ENCODE data around the gene UBE2L6. TPM values are rescaled to one million over a fixed set of nuclear protein-coding genes. Genes with fewer than 3 reads are reported as not detected.

UBE2L6 gene
- polyA plus RNA-seq, 1 donor, result 60.3 TPM

- H3K9me3 ChIP-seq (ENCODE audit: control insufficient read depth, low read depth, low read length), result no peaks in the 10 kb centered on the region
- no peaks in the 10 kb centered on the region for H3K4me1 ChIP-seq (ENCODE audit: control insufficient read depth, insufficient read depth, low read length)
- H3K36me3 ChIP-seq (ENCODE audit: control insufficient read depth, insufficient read depth, low read length), result peaks cover 40% of the 10 kb centered on the region
- no peak for DNase-seq
- no peak overlapping the region for H3K27ac ChIP-seq (ENCODE audit: low read length)
- no peak overlapping the region for H3K4me3 ChIP-seq (ENCODE audit: low read length)
- H3K27me3 ChIP-seq (ENCODE audit: control insufficient read depth, insufficient read depth, low read length), result peaks cover 2% of the 10 kb centered on the region
- WGBS (ENCODE audit: insufficient coverage, low lambda C conversion rate), result no CpG with 5 or more reads among the region's 6 CpGs
Observed at GRCh38 chr11:57547854-57548377, 19.6 kb downstream of the UBE2L6 start.

DNA sequence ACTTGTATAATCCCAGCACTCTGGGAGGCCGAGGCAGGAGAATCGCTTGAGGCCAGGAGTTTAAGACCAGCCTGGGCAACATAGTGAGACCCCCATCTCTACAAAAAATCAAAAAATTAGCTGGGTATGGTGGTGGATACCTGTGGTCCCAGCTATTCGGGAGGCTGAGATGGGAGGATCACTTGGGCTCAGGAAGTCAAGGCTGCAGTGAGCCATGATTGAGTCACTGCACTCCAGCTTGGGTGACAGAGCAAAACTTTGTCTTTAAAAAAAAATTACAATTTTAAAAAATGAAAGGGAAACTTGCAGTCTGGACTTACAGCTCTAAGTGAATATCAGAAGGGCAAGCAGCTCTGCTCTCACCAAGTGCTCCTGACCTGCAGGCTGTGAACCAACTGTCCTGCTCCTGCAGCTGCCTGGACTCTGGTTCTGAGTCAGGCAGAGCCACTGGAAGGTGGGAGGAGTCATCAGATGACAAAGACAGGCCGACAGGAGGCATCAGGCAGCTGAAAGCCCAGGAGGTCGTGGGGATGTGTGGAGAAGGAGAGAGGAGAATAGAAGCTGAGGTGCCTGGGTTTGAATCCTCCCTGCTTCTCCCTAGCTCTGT lies 20.5 kb downstream of the UBE2L6 start:
- no peaks in the 10 kb centered on the region for H3K9me3 ChIP-seq (ENCODE audit: control insufficient read depth, low read depth, low read length)
- DNase-seq, result no peak
- H3K27ac ChIP-seq (ENCODE audit: low read length), result no peak overlapping the region
- H3K36me3 ChIP-seq (ENCODE audit: control insufficient read depth, insufficient read depth, low read length), result peaks cover 31% of the 10 kb centered on the region
- no peak overlapping the region for H3K4me3 ChIP-seq (ENCODE audit: low read length)
- 80% methylated on average over 1 of the region's 5 CpGs for WGBS (ENCODE audit: insufficient coverage, low lambda C conversion rate)
- peaks cover 7% of the 10 kb centered on the region for H3K27me3 ChIP-seq (ENCODE audit: control insufficient read depth, insufficient read depth, low read length)
- no peaks in the 10 kb centered on the region for H3K4me1 ChIP-seq (ENCODE audit: control insufficient read depth, insufficient read depth, low read length)

- WGBS (ENCODE audit: insufficient coverage, low lambda C conversion rate), result no CpG with 5 or more reads among the region's 7 CpGs
- no peaks in the 10 kb centered on the region for H3K9me3 ChIP-seq (ENCODE audit: control insufficient read depth, low read depth, low read length)
- H3K4me1 ChIP-seq (ENCODE audit: control insufficient read depth, insufficient read depth, low read length), result no peaks in the 10 kb centered on the region
- H3K27ac ChIP-seq (ENCODE audit: low read length), result no peak overlapping the region
- no peak for DNase-seq
- H3K36me3 ChIP-seq (ENCODE audit: control insufficient read depth, insufficient read depth, low read length), result peaks cover 26% of the 10 kb centered on the region
- H3K4me3 ChIP-seq (ENCODE audit: low read length), result no peak overlapping the region
- H3K27me3 ChIP-seq (ENCODE audit: control insufficient read depth, insufficient read depth, low read length), result peaks cover 7% of the 10 kb centered on the region
Observed at GRCh38 chr11:57546451-57546850, 21.0 kb downstream of the UBE2L6 start.

- Histone ChIP-seq H3K4me3 (ENCODE audit: low read length) (no peak overlapping the region), H3K9me3 (ENCODE audit: control insufficient read depth, low read depth, low read length) (no peaks in the 10 kb centered on the region), H3K36me3 (ENCODE audit: control insufficient read depth, insufficient read depth, low read length) (peaks cover 23% of the 10 kb centered on the region), H3K27ac (ENCODE audit: low read length) (no peak overlapping the region), H3K4me1 (ENCODE audit: control insufficient read depth, insufficient read depth, low read length) (no peaks in the 10 kb centered on the region), H3K27me3 (ENCODE audit: control insufficient read depth, insufficient read depth, low read length) (peaks cover 10% of the 10 kb centered on the region)
- no CpG with 5 or more reads among the region's 13 CpGs for WGBS (ENCODE audit: insufficient coverage, low lambda C conversion rate)
- no peak for DNase-seq
Observed at GRCh38 chr11:57545883-57546282, 21.6 kb downstream of the UBE2L6 start.

DNA sequence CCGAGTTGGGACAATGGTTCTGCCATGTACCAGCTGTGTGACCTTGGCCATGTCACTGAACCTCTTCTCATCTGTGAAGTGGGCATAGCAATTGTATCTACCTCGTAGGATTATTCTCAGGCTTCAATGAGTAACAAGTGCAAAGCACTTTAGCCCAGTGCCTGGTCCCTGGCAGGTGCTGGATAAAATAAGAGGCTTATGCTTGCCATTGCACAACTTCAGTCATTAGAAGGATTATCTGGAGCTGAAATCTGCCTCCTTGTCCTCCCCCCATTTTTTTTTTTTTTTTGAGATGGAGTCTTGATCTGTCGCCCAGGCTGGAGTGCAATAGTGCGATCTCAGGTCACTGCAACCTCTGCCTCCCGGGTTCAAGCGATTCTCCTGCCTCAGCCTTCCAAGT lies 22.9 kb downstream of the UBE2L6 start:
- H3K9me3 ChIP-seq (ENCODE audit: control insufficient read depth, low read depth, low read length), result no peaks in the 10 kb centered on the region
- H3K4me3 ChIP-seq (ENCODE audit: low read length), result no peak overlapping the region
- no peak for DNase-seq
- H3K36me3 ChIP-seq (ENCODE audit: control insufficient read depth, insufficient read depth, low read length), result peaks cover 10% of the 10 kb centered on the region
- H3K4me1 ChIP-seq (ENCODE audit: control insufficient read depth, insufficient read depth, low read length), result no peaks in the 10 kb centered on the region
- H3K27ac ChIP-seq (ENCODE audit: low read length), result no peak overlapping the region
- WGBS (ENCODE audit: insufficient coverage, low lambda C conversion rate), result no CpG with 5 or more reads among the region's 6 CpGs
- H3K27me3 ChIP-seq (ENCODE audit: control insufficient read depth, insufficient read depth, low read length), result peaks cover 10% of the 10 kb centered on the region

DNA sequence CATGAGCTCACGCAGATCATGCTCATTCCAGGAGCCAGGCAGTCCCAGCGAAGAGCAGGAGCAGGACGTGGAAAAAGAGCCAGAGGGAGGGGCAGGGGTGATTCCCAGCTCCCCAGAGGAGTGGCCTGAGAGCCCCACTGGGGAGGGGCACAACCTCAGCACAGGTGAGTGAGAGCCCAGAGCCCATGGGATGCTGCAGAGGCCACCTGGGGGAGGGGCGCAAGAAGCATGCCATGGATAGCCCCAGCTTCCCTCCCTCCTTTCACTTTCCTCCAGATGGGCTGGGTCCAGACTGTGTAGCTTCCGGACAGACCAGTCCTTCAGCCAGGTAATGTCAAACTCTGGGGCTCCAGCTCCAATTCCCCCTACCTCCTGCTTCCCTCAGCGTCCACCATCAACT lies 23.9 kb downstream of the UBE2L6 start:
- no peaks in the 10 kb centered on the region for H3K9me3 ChIP-seq (ENCODE audit: control insufficient read depth, low read depth, low read length)
- peaks cover 10% of the 10 kb centered on the region for H3K27me3 ChIP-seq (ENCODE audit: control insufficient read depth, insufficient read depth, low read length)
- no peak for DNase-seq
- WGBS (ENCODE audit: insufficient coverage, low lambda C conversion rate), result no CpG with 5 or more reads among the region's 6 CpGs
- H3K4me3 ChIP-seq (ENCODE audit: low read length), result no peak overlapping the region
- H3K27ac ChIP-seq (ENCODE audit: low read length), result no peak overlapping the region
- peaks cover 6% of the 10 kb centered on the region for H3K36me3 ChIP-seq (ENCODE audit: control insufficient read depth, insufficient read depth, low read length)
- no peaks in the 10 kb centered on the region for H3K4me1 ChIP-seq (ENCODE audit: control insufficient read depth, insufficient read depth, low read length)

DNA sequence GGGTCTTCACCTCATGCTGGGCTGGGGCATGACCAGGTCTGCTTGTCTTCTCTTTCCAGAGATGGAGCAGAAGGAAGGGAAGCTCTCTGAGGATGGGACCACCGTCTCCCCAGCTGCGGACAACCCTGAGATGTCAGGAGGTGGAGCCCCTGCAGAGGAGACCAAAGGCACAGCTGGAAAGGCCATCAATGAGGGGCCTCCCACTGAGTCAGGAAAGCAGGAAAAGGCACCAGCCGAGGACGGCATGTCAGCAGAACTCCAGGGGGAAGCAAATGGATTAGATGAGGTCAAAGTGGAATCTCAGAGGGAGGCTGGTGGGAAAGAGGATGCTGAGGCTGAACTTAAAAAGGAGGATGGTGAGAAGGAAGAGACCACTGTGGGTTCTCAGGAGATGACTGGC lies 24.9 kb downstream of the UBE2L6 start:
- Histone ChIP-seq H3K4me1 (ENCODE audit: control insufficient read depth, insufficient read depth, low read length) (no peaks in the 10 kb centered on the region), H3K27me3 (ENCODE audit: control insufficient read depth, insufficient read depth, low read length) (peaks cover 12% of the 10 kb centered on the region), H3K9me3 (ENCODE audit: control insufficient read depth, low read depth, low read length) (no peaks in the 10 kb centered on the region), H3K36me3 (ENCODE audit: control insufficient read depth, insufficient read depth, low read length) (peaks cover under 1% of the 10 kb centered on the region), H3K4me3 (ENCODE audit: low read length) (no peak overlapping the region), H3K27ac (ENCODE audit: low read length) (no peak overlapping the region)
- no peak for DNase-seq
- WGBS (ENCODE audit: insufficient coverage, low lambda C conversion rate), result no CpG with 5 or more reads among the region's 4 CpGs

DNA sequence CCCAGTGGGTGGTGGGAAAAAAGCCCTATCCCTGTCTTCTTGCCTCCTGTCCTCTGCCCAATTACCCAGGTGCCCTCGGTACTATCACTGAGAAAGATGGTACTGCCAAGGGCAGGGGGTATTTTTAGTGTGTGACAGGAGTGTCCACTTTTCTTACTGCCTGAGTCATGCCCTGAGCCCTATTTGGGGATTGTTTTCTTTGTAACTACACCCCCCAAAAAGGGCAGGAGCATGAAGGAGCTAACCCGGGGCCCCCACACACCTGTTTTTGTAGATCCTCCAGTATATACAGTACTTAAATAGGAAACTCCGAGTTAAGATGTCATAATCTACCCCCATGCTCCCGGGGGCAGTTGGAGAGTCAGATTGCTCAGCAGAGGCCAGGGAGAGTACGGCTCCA lies 26.3 kb downstream of the UBE2L6 start:
- Histone ChIP-seq H3K36me3 (ENCODE audit: control insufficient read depth, insufficient read depth, low read length) (no peaks in the 10 kb centered on the region), H3K9me3 (ENCODE audit: control insufficient read depth, low read depth, low read length) (no peaks in the 10 kb centered on the region), H3K4me3 (ENCODE audit: low read length) (no peak overlapping the region), H3K27ac (ENCODE audit: low read length) (no peak overlapping the region), H3K4me1 (ENCODE audit: control insufficient read depth, insufficient read depth, low read length) (no peaks in the 10 kb centered on the region), H3K27me3 (ENCODE audit: control insufficient read depth, insufficient read depth, low read length) (peaks cover 14% of the 10 kb centered on the region)
- DNase-seq, result no peak
- no CpG with 5 or more reads among the region's 5 CpGs for WGBS (ENCODE audit: insufficient coverage, low lambda C conversion rate)

DNA sequence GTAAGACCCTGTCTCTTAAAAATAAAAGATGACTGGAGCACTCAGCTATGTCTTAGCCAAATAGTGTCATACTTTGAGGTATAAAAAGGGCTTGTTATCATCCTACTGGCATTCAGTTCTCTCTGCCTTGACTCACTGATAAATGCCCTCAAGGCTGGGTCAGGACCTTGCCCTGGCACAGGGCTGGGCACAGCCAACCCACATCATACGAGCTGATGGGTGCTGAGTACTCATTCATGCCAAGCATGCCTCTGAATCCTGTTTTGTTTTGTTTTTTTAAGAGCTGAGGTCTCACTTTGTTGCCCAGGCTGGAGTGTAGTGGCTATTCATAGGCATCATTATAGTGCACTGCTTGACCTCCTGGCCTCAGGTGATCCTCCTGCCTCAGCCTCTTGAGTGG lies 28.1 kb downstream of the UBE2L6 start:
- DNase-seq, result no peak
- no peaks in the 10 kb centered on the region for H3K9me3 ChIP-seq (ENCODE audit: control insufficient read depth, low read depth, low read length)
- H3K36me3 ChIP-seq (ENCODE audit: control insufficient read depth, insufficient read depth, low read length), result no peaks in the 10 kb centered on the region
- H3K27me3 ChIP-seq (ENCODE audit: control insufficient read depth, insufficient read depth, low read length), result peaks cover 14% of the 10 kb centered on the region
- WGBS (ENCODE audit: insufficient coverage, low lambda C conversion rate), result no CpG with 5 or more reads among the region's 1 CpG
- no peak overlapping the region for H3K4me3 ChIP-seq (ENCODE audit: low read length)
- H3K4me1 ChIP-seq (ENCODE audit: control insufficient read depth, insufficient read depth, low read length), result no peaks in the 10 kb centered on the region
- H3K27ac ChIP-seq (ENCODE audit: low read length), result no peak overlapping the region

- no peak for DNase-seq
- Histone ChIP-seq H3K9me3 (ENCODE audit: control insufficient read depth, low read depth, low read length) (no peaks in the 10 kb centered on the region), H3K4me3 (ENCODE audit: low read length) (no peak within 1 kb of the TSS), H3K27ac (ENCODE audit: low read length) (no peak within 1 kb of the TSS), H3K27me3 (ENCODE audit: control insufficient read depth, insufficient read depth, low read length) (peaks cover 7% of the 10 kb centered on the region), H3K4me1 (ENCODE audit: control insufficient read depth, insufficient read depth, low read length) (no peaks in the 10 kb centered on the region), H3K36me3 (ENCODE audit: control insufficient read depth, insufficient read depth, low read length) (no peaks in the 10 kb centered on the region)
- WGBS (ENCODE audit: insufficient coverage, low lambda C conversion rate), result 40% methylated on average over 1 of the region's 14 CpGs
Observed at GRCh38 chr11:57536947-57537619, 30.4 kb downstream of the UBE2L6 start, which contains the start of gene SMTNL1. TSS of gene SMTNL1 (plus strand) at chr11:57537595. CDS start at chr11:57542643, 5,048 bp downstream.
